ENCODE results near the gene ERO1A. TPM values are rescaled to one million over a fixed set of nuclear protein-coding genes. Genes with fewer than 3 reads are reported as not detected.

ERO1A gene
- total and polyA plus RNA-seq, 9 of the 15 experiments (the other 6 are each of a cell fraction or from before 2014, with no cell fraction given): 11.0 to 46.2 (median 27.6) TPM

DNA sequence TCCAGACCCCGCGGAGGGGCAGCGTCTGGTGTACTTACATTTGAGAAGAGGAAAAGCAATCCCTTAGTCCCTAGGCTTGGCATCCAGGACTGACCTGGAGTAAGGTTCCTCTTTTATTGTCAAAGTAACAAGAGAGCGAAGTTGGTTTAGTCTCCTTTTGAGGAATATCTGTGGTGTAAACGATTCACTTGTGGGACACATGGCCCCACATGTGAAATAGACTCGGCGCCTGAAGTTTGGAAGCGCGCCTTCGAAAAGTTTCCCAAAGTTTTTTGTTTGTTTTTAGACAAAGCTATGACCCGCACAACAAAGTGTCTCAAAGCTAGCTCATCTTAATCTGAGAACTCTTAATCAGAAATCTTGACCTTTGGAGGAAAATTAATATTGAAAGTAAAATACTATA lies 35.4 kb upstream of the ERO1A start:
- no peak for ATAC-seq
- intact Hi-C loops (cut with micrococcal nuclease): loop anchor here (5.0 kb wide), 1 partner anchor 52 kb away; no protein-coding TSS in a partner anchor
- Histone ChIP-seq H3K9ac (ENCODE audit: insufficient read depth in 1 of 2, low read depth in 2 of 2, low read length in 2 of 2) (peak overlapping the region; percentile 86 to 99), H3K36me3 (ENCODE audit: control insufficient read depth, insufficient read depth, low read length) (peaks cover 39% of the 10 kb centered on the region; the same call in 1 of the 3 replicates), H4K20me1 (replicated peaks; ENCODE audit: control insufficient read depth, insufficient read depth, low read length) (no peaks in the 10 kb centered on the region), H3K4me2 (ENCODE audit: insufficient read depth, low read length) (peak overlapping the region; percentile 88), H3K9me1 (ENCODE audit: control insufficient read depth, insufficient read depth, low read length) (no peaks in the 10 kb centered on the region), H3K79me2 (ENCODE audit: control insufficient read depth, insufficient read depth, low read length) (peaks cover 49% of the 10 kb centered on the region), H3K27me3 (ENCODE audit: control insufficient read depth in 2 of 2, insufficient read depth in 2 of 2, low read length in 2 of 2) (no peaks in the 10 kb centered on the region), H3K4me3 (peak overlapping the region; percentile 99), H3K4me1 (replicated peaks in 1 of 2; ENCODE audit: control insufficient read depth in 2 of 2, insufficient read depth in 2 of 2, low read length in 2 of 2) (peaks cover 0 to 14% of the 10 kb centered on the region in 2 experiments; a peak in 4 of 5 replicates), H3K9me3 (replicated peaks; ENCODE audit: control insufficient read depth, insufficient read depth, low read depth, low read length) (no peaks in the 10 kb centered on the region), H3K27ac (ENCODE audit: extremely low read depth, low read depth, low read length) (peak overlapping the region; percentile 89), H2AFZ (ENCODE audit: low read depth, low read length) (peak overlapping the region; percentile 90)
- no TSS peak for BruUV-seq (replicated peaks)
- ChIA-PET CTCF (ENCODE audit: low intra/inter-chr PET ratio) (no interaction called here), POLR2A (no interaction called here)
- FAIRE-seq: no peak
- in situ Hi-C loops (cut with MboI): no loop called here
- peak in 1 of 4 experiments; percentile 49 for DNase-seq (ENCODE audit: extremely low read depth in 1 of 4, low spot score in 3 of 4)
- WGBS (ENCODE audit: insufficient coverage, low coverage, missing lambda C conversion rate): 4% methylated on average over 8 of the region's 11 CpGs
- no peak for TF ChIP-seq POU5F1 (IDR thresholded peaks at IDR 0.05; ENCODE audit: borderline replicate concordance, low read depth, low read length, partially characterized antibody)
- no peak for TF ChIP-seq SPI1 (IDR thresholded peaks at IDR 0.05; ENCODE audit: borderline replicate concordance, low read depth, low read length)
- TF ChIP-seq, protein P1, sequence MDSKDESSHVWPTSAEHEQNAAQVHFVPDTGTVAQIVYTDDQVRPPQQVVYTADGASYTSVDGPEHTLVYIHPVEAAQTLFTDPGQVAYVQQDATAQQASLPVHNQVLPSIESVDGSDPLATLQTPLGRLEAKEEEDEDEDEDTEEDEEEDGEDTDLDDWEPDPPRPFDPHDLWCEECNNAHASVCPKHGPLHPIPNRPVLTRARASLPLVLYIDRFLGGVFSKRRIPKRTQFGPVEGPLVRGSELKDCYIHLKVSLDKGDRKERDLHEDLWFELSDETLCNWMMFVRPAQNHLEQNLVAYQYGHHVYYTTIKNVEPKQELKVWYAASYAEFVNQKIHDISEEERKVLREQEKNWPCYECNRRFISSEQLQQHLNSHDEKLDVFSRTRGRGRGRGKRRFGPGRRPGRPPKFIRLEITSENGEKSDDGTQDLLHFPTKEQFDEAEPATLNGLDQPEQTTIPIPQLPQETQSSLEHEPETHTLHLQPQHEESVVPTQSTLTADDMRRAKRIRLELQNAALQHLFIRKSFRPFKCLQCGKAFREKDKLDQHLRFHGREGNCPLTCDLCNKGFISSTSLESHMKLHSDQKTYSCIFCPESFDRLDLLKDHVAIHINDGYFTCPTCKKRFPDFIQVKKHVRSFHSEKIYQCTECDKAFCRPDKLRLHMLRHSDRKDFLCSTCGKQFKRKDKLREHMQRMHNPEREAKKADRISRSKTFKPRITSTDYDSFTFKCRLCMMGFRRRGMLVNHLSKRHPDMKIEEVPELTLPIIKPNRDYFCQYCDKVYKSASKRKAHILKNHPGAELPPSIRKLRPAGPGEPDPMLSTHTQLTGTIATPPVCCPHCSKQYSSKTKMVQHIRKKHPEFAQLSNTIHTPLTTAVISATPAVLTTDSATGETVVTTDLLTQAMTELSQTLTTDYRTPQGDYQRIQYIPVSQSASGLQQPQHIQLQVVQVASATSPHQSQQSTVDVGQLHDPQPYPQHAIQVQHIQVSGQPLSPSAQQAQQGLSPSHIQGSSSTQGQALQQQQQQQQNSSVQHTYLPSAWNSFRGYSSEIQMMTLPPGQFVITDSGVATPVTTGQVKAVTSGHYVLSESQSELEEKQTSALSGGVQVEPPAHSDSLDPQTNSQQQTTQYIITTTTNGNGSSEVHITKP (IDR thresholded peaks at IDR 0.05; ENCODE audit: partially characterized antibody): peak; percentile 24
- TF ChIP-seq, protein P2, sequence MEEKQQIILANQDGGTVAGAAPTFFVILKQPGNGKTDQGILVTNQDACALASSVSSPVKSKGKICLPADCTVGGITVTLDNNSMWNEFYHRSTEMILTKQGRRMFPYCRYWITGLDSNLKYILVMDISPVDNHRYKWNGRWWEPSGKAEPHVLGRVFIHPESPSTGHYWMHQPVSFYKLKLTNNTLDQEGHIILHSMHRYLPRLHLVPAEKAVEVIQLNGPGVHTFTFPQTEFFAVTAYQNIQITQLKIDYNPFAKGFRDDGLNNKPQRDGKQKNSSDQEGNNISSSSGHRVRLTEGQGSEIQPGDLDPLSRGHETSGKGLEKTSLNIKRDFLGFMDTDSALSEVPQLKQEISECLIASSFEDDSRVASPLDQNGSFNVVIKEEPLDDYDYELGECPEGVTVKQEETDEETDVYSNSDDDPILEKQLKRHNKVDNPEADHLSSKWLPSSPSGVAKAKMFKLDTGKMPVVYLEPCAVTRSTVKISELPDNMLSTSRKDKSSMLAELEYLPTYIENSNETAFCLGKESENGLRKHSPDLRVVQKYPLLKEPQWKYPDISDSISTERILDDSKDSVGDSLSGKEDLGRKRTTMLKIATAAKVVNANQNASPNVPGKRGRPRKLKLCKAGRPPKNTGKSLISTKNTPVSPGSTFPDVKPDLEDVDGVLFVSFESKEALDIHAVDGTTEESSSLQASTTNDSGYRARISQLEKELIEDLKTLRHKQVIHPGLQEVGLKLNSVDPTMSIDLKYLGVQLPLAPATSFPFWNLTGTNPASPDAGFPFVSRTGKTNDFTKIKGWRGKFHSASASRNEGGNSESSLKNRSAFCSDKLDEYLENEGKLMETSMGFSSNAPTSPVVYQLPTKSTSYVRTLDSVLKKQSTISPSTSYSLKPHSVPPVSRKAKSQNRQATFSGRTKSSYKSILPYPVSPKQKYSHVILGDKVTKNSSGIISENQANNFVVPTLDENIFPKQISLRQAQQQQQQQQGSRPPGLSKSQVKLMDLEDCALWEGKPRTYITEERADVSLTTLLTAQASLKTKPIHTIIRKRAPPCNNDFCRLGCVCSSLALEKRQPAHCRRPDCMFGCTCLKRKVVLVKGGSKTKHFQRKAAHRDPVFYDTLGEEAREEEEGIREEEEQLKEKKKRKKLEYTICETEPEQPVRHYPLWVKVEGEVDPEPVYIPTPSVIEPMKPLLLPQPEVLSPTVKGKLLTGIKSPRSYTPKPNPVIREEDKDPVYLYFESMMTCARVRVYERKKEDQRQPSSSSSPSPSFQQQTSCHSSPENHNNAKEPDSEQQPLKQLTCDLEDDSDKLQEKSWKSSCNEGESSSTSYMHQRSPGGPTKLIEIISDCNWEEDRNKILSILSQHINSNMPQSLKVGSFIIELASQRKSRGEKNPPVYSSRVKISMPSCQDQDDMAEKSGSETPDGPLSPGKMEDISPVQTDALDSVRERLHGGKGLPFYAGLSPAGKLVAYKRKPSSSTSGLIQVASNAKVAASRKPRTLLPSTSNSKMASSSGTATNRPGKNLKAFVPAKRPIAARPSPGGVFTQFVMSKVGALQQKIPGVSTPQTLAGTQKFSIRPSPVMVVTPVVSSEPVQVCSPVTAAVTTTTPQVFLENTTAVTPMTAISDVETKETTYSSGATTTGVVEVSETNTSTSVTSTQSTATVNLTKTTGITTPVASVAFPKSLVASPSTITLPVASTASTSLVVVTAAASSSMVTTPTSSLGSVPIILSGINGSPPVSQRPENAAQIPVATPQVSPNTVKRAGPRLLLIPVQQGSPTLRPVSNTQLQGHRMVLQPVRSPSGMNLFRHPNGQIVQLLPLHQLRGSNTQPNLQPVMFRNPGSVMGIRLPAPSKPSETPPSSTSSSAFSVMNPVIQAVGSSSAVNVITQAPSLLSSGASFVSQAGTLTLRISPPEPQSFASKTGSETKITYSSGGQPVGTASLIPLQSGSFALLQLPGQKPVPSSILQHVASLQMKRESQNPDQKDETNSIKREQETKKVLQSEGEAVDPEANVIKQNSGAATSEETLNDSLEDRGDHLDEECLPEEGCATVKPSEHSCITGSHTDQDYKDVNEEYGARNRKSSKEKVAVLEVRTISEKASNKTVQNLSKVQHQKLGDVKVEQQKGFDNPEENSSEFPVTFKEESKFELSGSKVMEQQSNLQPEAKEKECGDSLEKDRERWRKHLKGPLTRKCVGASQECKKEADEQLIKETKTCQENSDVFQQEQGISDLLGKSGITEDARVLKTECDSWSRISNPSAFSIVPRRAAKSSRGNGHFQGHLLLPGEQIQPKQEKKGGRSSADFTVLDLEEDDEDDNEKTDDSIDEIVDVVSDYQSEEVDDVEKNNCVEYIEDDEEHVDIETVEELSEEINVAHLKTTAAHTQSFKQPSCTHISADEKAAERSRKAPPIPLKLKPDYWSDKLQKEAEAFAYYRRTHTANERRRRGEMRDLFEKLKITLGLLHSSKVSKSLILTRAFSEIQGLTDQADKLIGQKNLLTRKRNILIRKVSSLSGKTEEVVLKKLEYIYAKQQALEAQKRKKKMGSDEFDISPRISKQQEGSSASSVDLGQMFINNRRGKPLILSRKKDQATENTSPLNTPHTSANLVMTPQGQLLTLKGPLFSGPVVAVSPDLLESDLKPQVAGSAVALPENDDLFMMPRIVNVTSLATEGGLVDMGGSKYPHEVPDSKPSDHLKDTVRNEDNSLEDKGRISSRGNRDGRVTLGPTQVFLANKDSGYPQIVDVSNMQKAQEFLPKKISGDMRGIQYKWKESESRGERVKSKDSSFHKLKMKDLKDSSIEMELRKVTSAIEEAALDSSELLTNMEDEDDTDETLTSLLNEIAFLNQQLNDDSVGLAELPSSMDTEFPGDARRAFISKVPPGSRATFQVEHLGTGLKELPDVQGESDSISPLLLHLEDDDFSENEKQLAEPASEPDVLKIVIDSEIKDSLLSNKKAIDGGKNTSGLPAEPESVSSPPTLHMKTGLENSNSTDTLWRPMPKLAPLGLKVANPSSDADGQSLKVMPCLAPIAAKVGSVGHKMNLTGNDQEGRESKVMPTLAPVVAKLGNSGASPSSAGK (IDR thresholded peaks at IDR 0.05): 0 out of 2 replicates have a peak, but pooled peaks have one; percentile 20

Data from K562 (cell line).